H7 (cell line): ENCODE results near the gene CATSPER1. TPM values are rescaled to one million over a fixed set of nuclear protein-coding genes. Genes with fewer than 3 reads are reported as not detected.
"Not testable (repeated sequence)": the region's sequence is repeated elsewhere in the genome, so short reads cannot be mapped to it uniquely, and the experiment has no call there.

Experiments
- DNase-seq: peaks from one replicate; pipeline ENCODE4 v3.0.0; 2012
- H3K27me3 ChIP-seq: 2 replicates; pipeline ENCODE4 v1.6.0; 2011; ENCODE audit warnings: mild to moderate bottlenecking, low read length; ENCODE audit not compliant: control insufficient read depth, insufficient read depth
- H3K36me3 ChIP-seq: replicated peaks from 2 replicates; pipeline ENCODE4 v1.5.1; 2011; ENCODE audit warnings: low read length; ENCODE audit not compliant: control insufficient read depth, insufficient read depth
- H3K4me3 ChIP-seq: 2 replicates; pipeline ENCODE4 v1.5.1; 2011; ENCODE audit warnings: low read depth, mild to moderate bottlenecking, control low read depth, low read length, moderate library complexity; ENCODE audit not compliant: insufficient read depth
- total RNA-seq: library from RNA; depleted of rRNA; stranded (reverse); fragments of >200 nt; shearing (Covaris generic); gene quantifications from 2 replicates; pipeline ENCODE4 v1.2.3, GENCODE V29; 2014

CATSPER1 gene
- total RNA-seq, 1 experiment from 2014 or later: not detected

GRCh38 chr11:66017321-66017720, 9.0 kb downstream of the CATSPER1 start:
- Histone ChIP-seq H3K36me3 (no peaks in the 10 kb centered on the region), H3K4me3 (no peak overlapping the region), H3K27me3 (peaks cover 3% of the 10 kb centered on the region; the same call in 1 of the 2 replicates)
- DNase-seq: no peak

- Histone ChIP-seq H3K4me3 (no peak overlapping the region), H3K27me3 (peaks cover 1% of the 10 kb centered on the region; the same call in 1 of the 2 replicates), H3K36me3 (no peaks in the 10 kb centered on the region)
- DNase-seq: no peak
Observed at GRCh38 chr11:66016793-66017177, 9.5 kb downstream of the CATSPER1 start.

- H3K27me3 ChIP-seq: no peaks in the 10 kb centered on the region; the same call in 1 of the 2 replicates
- no peak for DNase-seq
- H3K36me3 ChIP-seq: no peaks in the 10 kb centered on the region
- no peak overlapping the region for H3K4me3 ChIP-seq
Observed at GRCh38 chr11:66015936-66016792, 10.1 kb downstream of the CATSPER1 start.

GRCh38 chr11:66015454-66015881, 10.8 kb downstream of the CATSPER1 start:
- no peaks in the 10 kb centered on the region; the same call in 1 of the 2 replicates for H3K27me3 ChIP-seq
- H3K4me3 ChIP-seq: no peak overlapping the region
- DNase-seq: no peak
- no peaks in the 10 kb centered on the region for H3K36me3 ChIP-seq

- Histone ChIP-seq H3K27me3 (no peaks in the 10 kb centered on the region; the same call in 1 of the 2 replicates), H3K4me3 (no peak overlapping the region), H3K36me3 (no peaks in the 10 kb centered on the region)
- DNase-seq: no peak
Observed at GRCh38 chr11:66014804-66015453, 11.3 kb downstream of the CATSPER1 start.

GRCh38 chr11:66013762-66014100, 12.5 kb downstream of the CATSPER1 start:
- no peaks in the 10 kb centered on the region for H3K36me3 ChIP-seq
- no peaks in the 10 kb centered on the region; the same call in 1 of the 2 replicates for H3K27me3 ChIP-seq
- DNase-seq: no peak
- H3K4me3 ChIP-seq: no peak overlapping the region

- H3K36me3 ChIP-seq: no peaks in the 10 kb centered on the region
- no peaks in the 10 kb centered on the region; the same call in 1 of the 2 replicates for H3K27me3 ChIP-seq
- DNase-seq: peak; percentile 62
- no peak overlapping the region for H3K4me3 ChIP-seq
Observed at GRCh38 chr11:66012946-66013761, 13.1 kb downstream of the CATSPER1 start.

GRCh38 chr11:66012371-66012945, 13.8 kb downstream of the CATSPER1 start:
- DNase-seq: peak; percentile 67
- H3K4me3 ChIP-seq: no peak overlapping the region; the same call in 1 of the 2 replicates
- no peaks in the 10 kb centered on the region for H3K36me3 ChIP-seq
- no peaks in the 10 kb centered on the region; the same call in 1 of the 2 replicates for H3K27me3 ChIP-seq

GRCh38 chr11:66011785-66012303, 14.4 kb downstream of the CATSPER1 start, which contains the start of gene CST6:
Gene CST6, plus strand, starts transcription at chr11:66012008. Its CDS starts 37 bp downstream, at chr11:66012045.
- peak; percentile 80 for DNase-seq
- Histone ChIP-seq H3K4me3 (peak within 1 kb of the TSS; percentile 21; the same call in 1 of the 2 replicates), H3K36me3 (no peaks in the 10 kb centered on the region), H3K27me3 (no peaks in the 10 kb centered on the region; the same call in 1 of the 2 replicates)

GRCh38 chr11:66011239-66011784, 15.0 kb downstream of the CATSPER1 start:
- Histone ChIP-seq H3K36me3 (no peaks in the 10 kb centered on the region), H3K27me3 (no peaks in the 10 kb centered on the region; the same call in 1 of the 2 replicates), H3K4me3 (no peak overlapping the region)
- peak; percentile 56 for DNase-seq

- not testable (repeated sequence) for H3K4me3 ChIP-seq, H3K27me3 ChIP-seq, DNase-seq, H3K36me3 ChIP-seq
Observed at GRCh38 chr11:66010036-66010435, 16.2 kb downstream of the CATSPER1 start.

GRCh38 chr11:66008468-66009101, 17.7 kb downstream of the CATSPER1 start:
- Histone ChIP-seq H3K27me3 (no peaks in the 10 kb centered on the region; the same call in 1 of the 2 replicates), H3K36me3 (peaks cover 9% of the 10 kb centered on the region), H3K4me3 (no peak overlapping the region)
- peak; percentile 56 for DNase-seq

GRCh38 chr11:66008095-66008467, 18.2 kb downstream of the CATSPER1 start:
- no peaks in the 10 kb centered on the region; the same call in 1 of the 2 replicates for H3K27me3 ChIP-seq
- H3K36me3 ChIP-seq: peaks cover 10% of the 10 kb centered on the region
- DNase-seq: no peak
- no peak overlapping the region for H3K4me3 ChIP-seq
